Duodenal mucosa (tissue), 2 donors: ENCODE results near the gene PCSK4.

ENCODE experiments used
- H3K27ac ChIP-seq: one replicate; pipeline ENCODE4 v1.7.0; 2013; ENCODE audit warnings: low read depth, low read length
- H3K27me3 ChIP-seq, 2 donors: one replicate each; pipeline ENCODE4 v1.7.0; 2013; ENCODE audit warnings: low read length in 2 of 2, control low read depth in 1 of 2; ENCODE audit not compliant: insufficient read depth in 2 of 2, control insufficient read depth in 1 of 2
- H3K36me3 ChIP-seq, 2 donors: one replicate each; pipeline ENCODE4 v1.7.0; 2013; ENCODE audit warnings: low read length in 2 of 2, control low read depth in 1 of 2; ENCODE audit not compliant: insufficient read depth in 2 of 2, control insufficient read depth in 1 of 2
- H3K4me1 ChIP-seq, 2 donors: one replicate each; pipeline ENCODE4 v1.7.0; 2013; ENCODE audit warnings: low read length in 2 of 2, control low read depth in 1 of 2; ENCODE audit not compliant: insufficient read depth in 2 of 2, control insufficient read depth in 1 of 2
- H3K4me3 ChIP-seq, 2 donors: one replicate each; pipeline ENCODE4 v1.7.0; 2013; ENCODE audit warnings: low read length in 2 of 2, low read depth in 1 of 2
- H3K9ac ChIP-seq, 2 donors: one replicate each; pipeline ENCODE4 v1.7.0; 2013; ENCODE audit warnings: low read length in 2 of 2, low read depth in 1 of 2
- H3K9me3 ChIP-seq, 2 donors: one replicate each; pipeline ENCODE4 v1.7.0; 2013; ENCODE audit warnings: low read length in 2 of 2, control low read depth in 1 of 2; ENCODE audit not compliant: control insufficient read depth in 1 of 2

Gene PCSK4

GRCh38 chr19:1466018-1466460 is 24.1 kb downstream of the PCSK4 start:
- H3K4me3 ChIP-seq = no peak overlapping the region
- no peak overlapping the region for H3K27ac ChIP-seq
- H3K9me3 ChIP-seq = no peaks in the 10 kb centered on the region
- no peak overlapping the region for H3K9ac ChIP-seq
- peaks cover 11 to 23% of the 10 kb centered on the region in 2 donors for H3K4me1 ChIP-seq
- peaks cover 31 to 36% of the 10 kb centered on the region in 2 donors for H3K27me3 ChIP-seq
- H3K36me3 ChIP-seq = no peaks in the 10 kb centered on the region

- H3K4me1 ChIP-seq = peaks cover 6 to 17% of the 10 kb centered on the region in 2 donors
- H3K9ac ChIP-seq = no peak overlapping the region
- no peak overlapping the region for H3K27ac ChIP-seq
- no peaks in the 10 kb centered on the region for H3K9me3 ChIP-seq
- peaks cover 25 to 32% of the 10 kb centered on the region in 2 donors for H3K27me3 ChIP-seq
- H3K36me3 ChIP-seq = no peaks in the 10 kb centered on the region
- no peak overlapping the region for H3K4me3 ChIP-seq
These were observed 24.7 kb downstream of the PCSK4 start for GRCh38 chr19:1465191-1466016.

- Histone ChIP-seq H3K27me3 (peaks cover 28 to 35% of the 10 kb centered on the region in 2 donors), H3K4me1 (peaks cover 0 to 3% of the 10 kb centered on the region in 2 donors), H3K9ac (no peak overlapping the region), H3K9me3 (no peaks in the 10 kb centered on the region), H3K36me3 (no peaks in the 10 kb centered on the region), H3K27ac (no peak overlapping the region), H3K4me3 (no peak overlapping the region)
These were observed 28.3 kb downstream of the PCSK4 start for GRCh38 chr19:1461862-1462261.

GRCh38 chr19:1460033-1460995 is 29.8 kb downstream of the PCSK4 start:
- Histone ChIP-seq H3K9me3 (no peaks in the 10 kb centered on the region), H3K27ac (no peak overlapping the region), H3K27me3 (peaks cover 33 to 36% of the 10 kb centered on the region in 2 donors), H3K4me1 (peaks cover 0 to 12% of the 10 kb centered on the region in 2 donors), H3K4me3 (no peak overlapping the region), H3K36me3 (no peaks in the 10 kb centered on the region), H3K9ac (no peak overlapping the region)

GRCh38 chr19:1459479-1459878 is 30.7 kb downstream of the PCSK4 start:
- Histone ChIP-seq H3K9ac (no peak overlapping the region), H3K4me3 (no peak overlapping the region), H3K9me3 (no peaks in the 10 kb centered on the region), H3K27ac (no peak overlapping the region), H3K36me3 (no peaks in the 10 kb centered on the region), H3K27me3 (peaks cover 33 to 36% of the 10 kb centered on the region in 2 donors), H3K4me1 (peaks cover 0 to 17% of the 10 kb centered on the region in 2 donors)

GRCh38 chr19:1457892-1458291 is 32.3 kb downstream of the PCSK4 start:
- Histone ChIP-seq H3K9ac (no peak overlapping the region), H3K27me3 (peaks cover 47 to 50% of the 10 kb centered on the region in 2 donors), H3K4me3 (no peak overlapping the region), H3K4me1 (peaks cover 0 to 22% of the 10 kb centered on the region in 2 donors), H3K27ac (no peak overlapping the region), H3K36me3 (no peaks in the 10 kb centered on the region), H3K9me3 (no peaks in the 10 kb centered on the region)

GRCh38 chr19:1457031-1457739 is 33.0 kb downstream of the PCSK4 start:
- H3K27ac ChIP-seq = no peak overlapping the region
- H3K36me3 ChIP-seq = no peaks in the 10 kb centered on the region
- no peak overlapping the region for H3K9ac ChIP-seq
- H3K4me3 ChIP-seq = no peak overlapping the region
- no peaks in the 10 kb centered on the region for H3K9me3 ChIP-seq
- peaks cover 55 to 57% of the 10 kb centered on the region in 2 donors for H3K27me3 ChIP-seq
- peaks cover 0 to 22% of the 10 kb centered on the region in 2 donors for H3K4me1 ChIP-seq

GRCh38 chr19:1456121-1456900 is 33.8 kb downstream of the PCSK4 start:
- peaks cover 0 to 22% of the 10 kb centered on the region in 2 donors for H3K4me1 ChIP-seq
- no peak overlapping the region for H3K9ac ChIP-seq
- no peaks in the 10 kb centered on the region for H3K9me3 ChIP-seq
- no peak overlapping the region for H3K27ac ChIP-seq
- no peak overlapping the region for H3K4me3 ChIP-seq
- H3K36me3 ChIP-seq = no peaks in the 10 kb centered on the region
- H3K27me3 ChIP-seq = peaks cover 63% of the 10 kb centered on the region in 2 donors
